Measurements from ENCODE around the gene MED12L.
"Not testable (repeated sequence)": the region's sequence is repeated elsewhere in the genome, so short reads cannot be mapped to it uniquely, and the experiment has no call there.

MED12L gene

GRCh38 chr3:151169262-151169947 lies 83.9 kb downstream of the MED12L start:
- ATAC-seq (ENCODE audit: low read depth), result no peak
- no peak overlapping the region for H3K27ac ChIP-seq (ENCODE audit: poor library complexity, severe bottlenecking)
- no peaks in the 10 kb centered on the region for H3K27me3 ChIP-seq (ENCODE audit: insufficient read depth, poor library complexity, severe bottlenecking)
- H3K9me3 ChIP-seq (ENCODE audit: severe bottlenecking), result no peaks in the 10 kb centered on the region
- no peaks in the 10 kb centered on the region for H3K36me3 ChIP-seq (ENCODE audit: low read depth)
- H3K4me1 ChIP-seq (ENCODE audit: insufficient read depth, poor library complexity, severe bottlenecking), result no peaks in the 10 kb centered on the region
- TF ChIP-seq, protein P1, sequence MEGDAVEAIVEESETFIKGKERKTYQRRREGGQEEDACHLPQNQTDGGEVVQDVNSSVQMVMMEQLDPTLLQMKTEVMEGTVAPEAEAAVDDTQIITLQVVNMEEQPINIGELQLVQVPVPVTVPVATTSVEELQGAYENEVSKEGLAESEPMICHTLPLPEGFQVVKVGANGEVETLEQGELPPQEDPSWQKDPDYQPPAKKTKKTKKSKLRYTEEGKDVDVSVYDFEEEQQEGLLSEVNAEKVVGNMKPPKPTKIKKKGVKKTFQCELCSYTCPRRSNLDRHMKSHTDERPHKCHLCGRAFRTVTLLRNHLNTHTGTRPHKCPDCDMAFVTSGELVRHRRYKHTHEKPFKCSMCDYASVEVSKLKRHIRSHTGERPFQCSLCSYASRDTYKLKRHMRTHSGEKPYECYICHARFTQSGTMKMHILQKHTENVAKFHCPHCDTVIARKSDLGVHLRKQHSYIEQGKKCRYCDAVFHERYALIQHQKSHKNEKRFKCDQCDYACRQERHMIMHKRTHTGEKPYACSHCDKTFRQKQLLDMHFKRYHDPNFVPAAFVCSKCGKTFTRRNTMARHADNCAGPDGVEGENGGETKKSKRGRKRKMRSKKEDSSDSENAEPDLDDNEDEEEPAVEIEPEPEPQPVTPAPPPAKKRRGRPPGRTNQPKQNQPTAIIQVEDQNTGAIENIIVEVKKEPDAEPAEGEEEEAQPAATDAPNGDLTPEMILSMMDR (IDR thresholded peaks at IDR 0.05; ENCODE audit: poor library complexity, severe bottlenecking), result no peak
- no peak for DNase-seq (ENCODE audit: low spot score)
- H3K4me3 ChIP-seq (ENCODE audit: severe bottlenecking), result no peak overlapping the region

GRCh38 chr3:151169948-151170679 lies 84.7 kb downstream of the MED12L start:
- H3K27ac ChIP-seq (ENCODE audit: poor library complexity, severe bottlenecking); ATAC-seq (ENCODE audit: low read depth); H3K36me3 ChIP-seq (ENCODE audit: low read depth); H3K9me3 ChIP-seq (ENCODE audit: severe bottlenecking); H3K27me3 ChIP-seq (ENCODE audit: insufficient read depth, poor library complexity, severe bottlenecking); H3K4me1 ChIP-seq (ENCODE audit: insufficient read depth, poor library complexity, severe bottlenecking); DNase-seq (ENCODE audit: low spot score); H3K4me3 ChIP-seq (ENCODE audit: severe bottlenecking): not testable (repeated sequence)

- no peak overlapping the region for H3K4me3 ChIP-seq (ENCODE audit: severe bottlenecking)
- no peaks in the 10 kb centered on the region for H3K27me3 ChIP-seq (ENCODE audit: insufficient read depth, poor library complexity, severe bottlenecking)
- no peaks in the 10 kb centered on the region for H3K36me3 ChIP-seq (ENCODE audit: low read depth)
- TF ChIP-seq, protein P1 (IDR thresholded peaks at IDR 0.05; ENCODE audit: poor library complexity, severe bottlenecking), result no peak
- H3K9me3 ChIP-seq (ENCODE audit: severe bottlenecking), result no peaks in the 10 kb centered on the region
- ATAC-seq (ENCODE audit: low read depth) (no peak), DNase-seq (ENCODE audit: low spot score) (no peak)
- no peak overlapping the region for H3K27ac ChIP-seq (ENCODE audit: poor library complexity, severe bottlenecking)
- no peaks in the 10 kb centered on the region for H3K4me1 ChIP-seq (ENCODE audit: insufficient read depth, poor library complexity, severe bottlenecking)
Measured at GRCh38 chr3:151171145-151171757, 85.8 kb downstream of the MED12L start.

GRCh38 chr3:151174351-151174750 lies 88.9 kb downstream of the MED12L start:
- Histone ChIP-seq H3K27me3 (ENCODE audit: insufficient read depth, poor library complexity, severe bottlenecking) (no peaks in the 10 kb centered on the region), H3K36me3 (ENCODE audit: low read depth) (no peaks in the 10 kb centered on the region), H3K4me3 (ENCODE audit: severe bottlenecking) (no peak overlapping the region), H3K9me3 (ENCODE audit: severe bottlenecking) (no peaks in the 10 kb centered on the region), H3K4me1 (ENCODE audit: insufficient read depth, poor library complexity, severe bottlenecking) (no peaks in the 10 kb centered on the region), H3K27ac (ENCODE audit: poor library complexity, severe bottlenecking) (no peak overlapping the region)
- DNase-seq (ENCODE audit: low spot score) (no peak), ATAC-seq (ENCODE audit: low read depth) (no peak)
- TF ChIP-seq, protein P1 (IDR thresholded peaks at IDR 0.05; ENCODE audit: poor library complexity, severe bottlenecking), result no peak

- H3K9me3 ChIP-seq (ENCODE audit: severe bottlenecking), result no peaks in the 10 kb centered on the region
- ATAC-seq (ENCODE audit: low read depth), result no peak
- DNase-seq (ENCODE audit: low spot score), result no peak
- no peaks in the 10 kb centered on the region for H3K27me3 ChIP-seq (ENCODE audit: insufficient read depth, poor library complexity, severe bottlenecking)
- H3K4me1 ChIP-seq (ENCODE audit: insufficient read depth, poor library complexity, severe bottlenecking), result no peaks in the 10 kb centered on the region
- H3K4me3 ChIP-seq (ENCODE audit: severe bottlenecking), result no peak overlapping the region
- H3K27ac ChIP-seq (ENCODE audit: poor library complexity, severe bottlenecking), result no peak overlapping the region
- TF ChIP-seq, protein P1 (IDR thresholded peaks at IDR 0.05; ENCODE audit: poor library complexity, severe bottlenecking), result no peak
- H3K36me3 ChIP-seq (ENCODE audit: low read depth), result no peaks in the 10 kb centered on the region
Measured at GRCh38 chr3:151175952-151176351, 90.5 kb downstream of the MED12L start.
